ENCODE data around the gene PGK2. TPM values are rescaled to one million over a fixed set of nuclear protein-coding genes. Genes with fewer than 3 reads are reported as not detected.

PGK2 gene
- total RNA-seq, 1 donor from 2014 or later, result not detected

DNA sequence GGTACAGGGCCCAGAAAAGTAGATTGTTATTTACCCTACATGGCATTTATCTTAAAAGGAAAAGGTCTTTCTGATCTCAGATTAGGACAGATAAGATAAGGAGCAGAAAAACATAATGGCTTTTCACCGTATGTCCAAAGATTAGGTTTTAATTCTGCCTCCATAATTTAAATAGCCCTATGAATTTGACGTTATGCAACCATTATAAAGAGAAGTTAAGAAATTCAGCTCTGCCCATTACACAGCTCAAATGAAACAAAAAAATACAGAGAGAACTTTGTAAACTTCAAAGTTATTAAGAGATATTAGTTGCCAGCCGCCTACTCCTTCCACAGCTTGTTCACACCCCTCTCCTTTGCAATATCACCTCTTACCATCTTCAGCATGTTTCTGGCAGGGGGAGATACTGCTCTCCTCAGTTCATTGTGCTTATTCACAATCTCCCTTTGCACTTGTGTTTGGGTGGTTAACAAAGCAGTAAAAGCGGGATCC, 51.0 kb downstream of the PGK2 start:
- DNase-seq (ENCODE audit: low read depth in 2 of 2), result no peak

Other genes starting within 250 kb of the PGK2 start
- 23.4 and 45.5 TPM in 2 replicates for gene C6orf141, start 236.6 kb downstream of the PGK2 start, total RNA-seq
- not detected in 2 replicates for gene RHAG, start 150.4 kb downstream of the PGK2 start, total RNA-seq
- gene CRISP2, start 73.7 kb downstream of the PGK2 start, total RNA-seq, result not detected in 2 replicates
- gene CRISP3, start 42.9 kb downstream of the PGK2 start, total RNA-seq, result not detected in 2 replicates
- gene CRISP1, start 79.2 kb upstream of the PGK2 start, total RNA-seq, result not detected in 2 replicates
- gene DEFB114, start 176.9 kb upstream of the PGK2 start, total RNA-seq, result not detected in 2 replicates
- not detected in 2 replicates for gene DEFB113, start 182.3 kb upstream of the PGK2 start, total RNA-seq
- gene DEFB110, start 234.7 kb upstream of the PGK2 start, total RNA-seq, result not detected in 2 replicates

All from dermis microvascular lymphatic vessel endothelial cell (primary cell).